Measurements from ENCODE around the gene ABCB11.
"Not testable (repeated sequence)": the region's sequence is repeated elsewhere in the genome, so short reads cannot be mapped to it uniquely, and the experiment has no call there.

Gene ABCB11

GRCh38 chr2:168892327-168892726 is 138.8 kb downstream of the ABCB11 start:
- TF ChIP-seq CTCF (IDR thresholded peaks at IDR 0.05; ENCODE audit: low read depth, low read length, missing control alignments), result no peak
- DNase-seq (ENCODE audit: extremely low read depth, low read depth), result no peak
- H3K4me3 ChIP-seq (replicated peaks; ENCODE audit: low read depth, low read length), result no peak overlapping the region

- H3K4me3 ChIP-seq (replicated peaks; ENCODE audit: low read depth, low read length), result peak within 1 kb of the TSS; percentile 72
- peak; percentile 85 for DNase-seq (ENCODE audit: extremely low read depth, low read depth)
- no peak for TF ChIP-seq CTCF (IDR thresholded peaks at IDR 0.05; ENCODE audit: low read depth, low read length, missing control alignments)
Observed at GRCh38 chr2:168890006-168890782, 140.9 kb downstream of the ABCB11 start, which contains the start of gene SPC25. Gene SPC25, minus strand, starts transcription at chr2:168890430. Its CDS starts 911 bp downstream, at chr2:168889519.

GRCh38 chr2:168889635-168890005 is 141.5 kb downstream of the ABCB11 start:
- TF ChIP-seq CTCF (IDR thresholded peaks at IDR 0.05; ENCODE audit: low read depth, low read length, missing control alignments), result no peak
- DNase-seq (ENCODE audit: extremely low read depth, low read depth), result no peak
- peak overlapping the region; percentile 72 for H3K4me3 ChIP-seq (replicated peaks; ENCODE audit: low read depth, low read length)

GRCh38 chr2:168884975-168885374 is 146.1 kb downstream of the ABCB11 start:
- no peak for DNase-seq (ENCODE audit: extremely low read depth, low read depth)
- no peak for TF ChIP-seq CTCF (IDR thresholded peaks at IDR 0.05; ENCODE audit: low read depth, low read length, missing control alignments)
- H3K4me3 ChIP-seq (replicated peaks; ENCODE audit: low read depth, low read length), result no peak overlapping the region

GRCh38 chr2:168882163-168882562 is 149.0 kb downstream of the ABCB11 start:
- not testable (repeated sequence) for DNase-seq (ENCODE audit: extremely low read depth, low read depth); H3K4me3 ChIP-seq (replicated peaks; ENCODE audit: low read depth, low read length)

GRCh38 chr2:168874368-168875054 is 156.6 kb downstream of the ABCB11 start:
- TF ChIP-seq CTCF (IDR thresholded peaks at IDR 0.05; ENCODE audit: low read depth, low read length, missing control alignments), result no peak
- no peak overlapping the region for H3K4me3 ChIP-seq (replicated peaks; ENCODE audit: low read depth, low read length)
- DNase-seq (ENCODE audit: extremely low read depth, low read depth), result no peak

- not testable (repeated sequence) for DNase-seq (ENCODE audit: extremely low read depth, low read depth); H3K4me3 ChIP-seq (replicated peaks; ENCODE audit: low read depth, low read length)
Observed at GRCh38 chr2:168870824-168871223, 160.3 kb downstream of the ABCB11 start.

Measured in HFF-Myc (cell line).